ENCODE results near the gene NFS1.
"Not testable (repeated sequence)": the region's sequence is repeated elsewhere in the genome, so short reads cannot be mapped to it uniquely, and the experiment has no call there.

- TF ChIP-seq, protein P1, sequence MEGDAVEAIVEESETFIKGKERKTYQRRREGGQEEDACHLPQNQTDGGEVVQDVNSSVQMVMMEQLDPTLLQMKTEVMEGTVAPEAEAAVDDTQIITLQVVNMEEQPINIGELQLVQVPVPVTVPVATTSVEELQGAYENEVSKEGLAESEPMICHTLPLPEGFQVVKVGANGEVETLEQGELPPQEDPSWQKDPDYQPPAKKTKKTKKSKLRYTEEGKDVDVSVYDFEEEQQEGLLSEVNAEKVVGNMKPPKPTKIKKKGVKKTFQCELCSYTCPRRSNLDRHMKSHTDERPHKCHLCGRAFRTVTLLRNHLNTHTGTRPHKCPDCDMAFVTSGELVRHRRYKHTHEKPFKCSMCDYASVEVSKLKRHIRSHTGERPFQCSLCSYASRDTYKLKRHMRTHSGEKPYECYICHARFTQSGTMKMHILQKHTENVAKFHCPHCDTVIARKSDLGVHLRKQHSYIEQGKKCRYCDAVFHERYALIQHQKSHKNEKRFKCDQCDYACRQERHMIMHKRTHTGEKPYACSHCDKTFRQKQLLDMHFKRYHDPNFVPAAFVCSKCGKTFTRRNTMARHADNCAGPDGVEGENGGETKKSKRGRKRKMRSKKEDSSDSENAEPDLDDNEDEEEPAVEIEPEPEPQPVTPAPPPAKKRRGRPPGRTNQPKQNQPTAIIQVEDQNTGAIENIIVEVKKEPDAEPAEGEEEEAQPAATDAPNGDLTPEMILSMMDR (IDR thresholded peaks at IDR 0.05): not testable (repeated sequence)
- not testable (repeated sequence) for TF ChIP-seq EZH2 (IDR thresholded peaks at IDR 0.05; ENCODE audit: borderline replicate concordance, insufficient read depth, low read depth, low read length, poor library complexity, severe bottlenecking)
Measured at GRCh38 chr20:35706591-35707529, 7.7 kb upstream of the NFS1 start.
